GM10266 (cell line): Measurements from ENCODE around the gene TNFAIP8L3.
"Not testable (repeated sequence)": the region's sequence is repeated elsewhere in the genome, so short reads cannot be mapped to it uniquely, and the experiment has no call there.

ENCODE experiments used
- DNase-seq: peaks from one replicate; pipeline ENCODE4 v3.0.0; 2012; ENCODE audit errors: extremely low spot score
- CTCF ChIP-seq: IDR thresholded peaks from 2 replicates; pipeline ENCODE4 v1.5.1; 2012; ENCODE audit warnings: mild to moderate bottlenecking, low read depth; ENCODE audit not compliant: control insufficient read depth, insufficient read depth; ENCODE audit errors: missing control alignments

The TNFAIP8L3 gene

GRCh38 chr15:51094606-51095569 is at the start of gene TNFAIP8L3:
TSS of gene TNFAIP8L3 (minus strand) at chr15:51094906. CDS start at chr15:51094595, 311 bp downstream.
- TF ChIP-seq CTCF: no peak
- DNase-seq: peak; percentile 58

- no peak for TF ChIP-seq CTCF
- DNase-seq: no peak
These were observed 49.4 kb upstream of the TNFAIP8L3 start for GRCh38 chr15:51144021-51144532.

- DNase-seq: not testable (repeated sequence)
These were observed 45.6 kb upstream of the TNFAIP8L3 start for GRCh38 chr15:51140347-51140746.

GRCh38 chr15:51139091-51139490 is 44.4 kb upstream of the TNFAIP8L3 start:
- TF ChIP-seq CTCF: no peak
- DNase-seq: no peak

GRCh38 chr15:51137880-51138430 is 43.2 kb upstream of the TNFAIP8L3 start:
- no peak for TF ChIP-seq CTCF
- DNase-seq: no peak

GRCh38 chr15:51137024-51137423 is 42.3 kb upstream of the TNFAIP8L3 start:
- TF ChIP-seq CTCF: no peak
- DNase-seq: no peak

GRCh38 chr15:51135276-51135675 is 40.6 kb upstream of the TNFAIP8L3 start:
- no peak for TF ChIP-seq CTCF
- no peak for DNase-seq
